ENCODE data around the gene MANEA. TPM values are rescaled to one million over a fixed set of nuclear protein-coding genes. Genes with fewer than 3 reads are reported as not detected.

The MANEA gene, protein sequence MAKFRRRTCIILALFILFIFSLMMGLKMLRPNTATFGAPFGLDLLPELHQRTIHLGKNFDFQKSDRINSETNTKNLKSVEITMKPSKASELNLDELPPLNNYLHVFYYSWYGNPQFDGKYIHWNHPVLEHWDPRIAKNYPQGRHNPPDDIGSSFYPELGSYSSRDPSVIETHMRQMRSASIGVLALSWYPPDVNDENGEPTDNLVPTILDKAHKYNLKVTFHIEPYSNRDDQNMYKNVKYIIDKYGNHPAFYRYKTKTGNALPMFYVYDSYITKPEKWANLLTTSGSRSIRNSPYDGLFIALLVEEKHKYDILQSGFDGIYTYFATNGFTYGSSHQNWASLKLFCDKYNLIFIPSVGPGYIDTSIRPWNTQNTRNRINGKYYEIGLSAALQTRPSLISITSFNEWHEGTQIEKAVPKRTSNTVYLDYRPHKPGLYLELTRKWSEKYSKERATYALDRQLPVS
- 4.9 TPM for polyA plus RNA-seq (2012; ENCODE audit: insufficient read depth, insufficient read length, low read depth)

DNA sequence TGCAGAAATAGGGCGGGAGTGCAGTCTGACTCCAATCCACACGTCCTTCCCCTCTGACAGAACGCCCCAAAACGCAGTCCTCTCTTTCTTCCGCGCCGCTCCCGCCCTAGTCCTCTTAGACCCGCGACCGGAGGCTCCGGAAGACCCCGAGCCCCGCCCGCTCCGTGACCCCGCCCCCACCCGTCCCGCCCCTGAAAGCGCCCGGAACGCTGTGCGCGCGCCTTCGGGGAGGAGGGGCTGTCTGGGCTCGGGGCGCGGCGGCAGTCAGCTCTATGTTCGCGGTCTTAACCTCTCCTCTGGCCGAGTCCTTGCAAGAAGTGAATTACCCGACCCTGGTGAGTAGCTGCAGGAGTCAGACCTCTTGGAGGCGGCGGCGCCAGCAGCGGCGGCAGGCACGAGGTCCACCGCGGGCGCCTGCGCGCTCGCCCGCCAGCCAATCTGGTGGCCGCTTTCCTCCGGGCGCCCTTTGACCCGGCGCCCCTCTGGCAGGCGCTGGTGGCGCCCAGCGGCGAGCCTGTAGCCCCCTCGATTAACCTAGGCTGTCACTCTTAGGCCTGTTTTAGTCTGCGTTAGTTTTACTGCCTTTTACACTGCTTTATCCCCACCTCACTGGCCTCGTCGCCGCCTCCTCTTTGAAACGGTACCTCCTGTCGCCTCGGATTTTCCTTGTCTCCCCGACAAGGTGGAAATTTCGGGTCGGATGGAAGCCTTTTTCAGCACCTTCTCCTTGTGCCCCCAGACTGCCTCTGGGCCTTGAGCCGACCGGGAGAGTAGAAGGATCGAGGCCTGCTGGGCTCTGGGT is at the start of gene MANEA:
Gene MANEA (plus strand): TSS at position 232 of the 802 bp plus-strand sequence. CDS start 8,905 bp downstream, outside the sequence.
- Histone ChIP-seq H3K36me3 (no peaks in the 10 kb centered on the region), H3K27me3 (no peaks in the 10 kb centered on the region), H3K4me3 (ENCODE audit: low read depth, low read length) (peak within 1 kb of the TSS; percentile 69), H3K9me3 (no peaks in the 10 kb centered on the region), H3K4me1 (no peaks in the 10 kb centered on the region)
- DNase-seq = peak; percentile 82
- TF ChIP-seq, protein P1, sequence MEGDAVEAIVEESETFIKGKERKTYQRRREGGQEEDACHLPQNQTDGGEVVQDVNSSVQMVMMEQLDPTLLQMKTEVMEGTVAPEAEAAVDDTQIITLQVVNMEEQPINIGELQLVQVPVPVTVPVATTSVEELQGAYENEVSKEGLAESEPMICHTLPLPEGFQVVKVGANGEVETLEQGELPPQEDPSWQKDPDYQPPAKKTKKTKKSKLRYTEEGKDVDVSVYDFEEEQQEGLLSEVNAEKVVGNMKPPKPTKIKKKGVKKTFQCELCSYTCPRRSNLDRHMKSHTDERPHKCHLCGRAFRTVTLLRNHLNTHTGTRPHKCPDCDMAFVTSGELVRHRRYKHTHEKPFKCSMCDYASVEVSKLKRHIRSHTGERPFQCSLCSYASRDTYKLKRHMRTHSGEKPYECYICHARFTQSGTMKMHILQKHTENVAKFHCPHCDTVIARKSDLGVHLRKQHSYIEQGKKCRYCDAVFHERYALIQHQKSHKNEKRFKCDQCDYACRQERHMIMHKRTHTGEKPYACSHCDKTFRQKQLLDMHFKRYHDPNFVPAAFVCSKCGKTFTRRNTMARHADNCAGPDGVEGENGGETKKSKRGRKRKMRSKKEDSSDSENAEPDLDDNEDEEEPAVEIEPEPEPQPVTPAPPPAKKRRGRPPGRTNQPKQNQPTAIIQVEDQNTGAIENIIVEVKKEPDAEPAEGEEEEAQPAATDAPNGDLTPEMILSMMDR (IDR thresholded peaks at IDR 0.05; ENCODE audit: low read depth, low read length) = no peak

DNA sequence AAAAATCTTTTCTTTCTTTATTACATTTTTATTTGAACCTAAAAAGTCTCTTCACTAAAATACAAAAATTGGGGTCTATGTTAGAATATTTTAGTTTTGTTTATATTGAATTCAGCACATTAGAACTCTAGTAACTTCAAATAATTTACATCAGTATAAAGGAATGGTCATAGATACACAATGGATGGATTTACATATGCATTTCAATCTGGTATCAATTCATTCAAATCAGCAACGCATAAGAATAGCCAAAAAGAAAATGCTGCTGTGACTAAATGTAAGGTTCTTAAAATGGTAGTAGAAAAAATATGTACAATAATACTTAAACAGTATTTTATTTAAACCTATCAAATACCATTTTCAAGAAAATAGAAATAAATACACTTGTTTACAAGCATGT is 47.6 kb upstream of the MANEA start:
- no peak overlapping the region for H3K4me3 ChIP-seq (ENCODE audit: low read depth, low read length)

GRCh38 chr6:95530176-95530819 is 47.0 kb upstream of the MANEA start:
- Histone ChIP-seq H3K4me1 (no peaks in the 10 kb centered on the region), H3K4me3 (ENCODE audit: low read depth, low read length) (no peak overlapping the region), H3K27me3 (peaks cover 5% of the 10 kb centered on the region; the same call in 1 of the 2 replicates), H3K9me3 (no peaks in the 10 kb centered on the region), H3K36me3 (no peaks in the 10 kb centered on the region)
- TF ChIP-seq, protein P1 (IDR thresholded peaks at IDR 0.05; ENCODE audit: low read depth, low read length) = no peak
- no peak for DNase-seq

More for the DNA sequence above, 47.6 kb upstream of the MANEA start:
- H3K9me3 ChIP-seq = no peaks in the 10 kb centered on the region
- peaks cover 5% of the 10 kb centered on the region; the same call in 1 of the 2 replicates for H3K27me3 ChIP-seq
- DNase-seq = no peak
- no peaks in the 10 kb centered on the region for H3K4me1 ChIP-seq
- TF ChIP-seq, protein P1 (IDR thresholded peaks at IDR 0.05; ENCODE audit: low read depth, low read length) = no peak
- no peaks in the 10 kb centered on the region for H3K36me3 ChIP-seq

GRCh38 chr6:95543798-95544197 is 33.5 kb upstream of the MANEA start:
- H3K4me1 ChIP-seq = no peaks in the 10 kb centered on the region; the same call in 1 of the 2 replicates
- TF ChIP-seq, protein P1 (IDR thresholded peaks at IDR 0.05; ENCODE audit: low read depth, low read length) = peak; percentile 25; the same call in 1 of the 2 replicates
- H3K9me3 ChIP-seq = no peaks in the 10 kb centered on the region
- no peak for DNase-seq
- H3K36me3 ChIP-seq = no peaks in the 10 kb centered on the region
- no peaks in the 10 kb centered on the region for H3K27me3 ChIP-seq
- H3K4me3 ChIP-seq (ENCODE audit: low read depth, low read length) = no peak overlapping the region

- Histone ChIP-seq H3K36me3 (no peaks in the 10 kb centered on the region), H3K4me1 (no peaks in the 10 kb centered on the region; the same call in 1 of the 2 replicates), H3K4me3 (ENCODE audit: low read depth, low read length) (no peak overlapping the region), H3K9me3 (no peaks in the 10 kb centered on the region), H3K27me3 (no peaks in the 10 kb centered on the region)
- no peak for DNase-seq
- TF ChIP-seq, protein P1 (IDR thresholded peaks at IDR 0.05; ENCODE audit: low read depth, low read length) = no peak
These were observed 32.7 kb upstream of the MANEA start for GRCh38 chr6:95544517-95545225.

Data from BE2C (cell line).